ENCODE data around the gene MN1. TPM values are rescaled to one million over a fixed set of nuclear protein-coding genes. Genes with fewer than 3 reads are reported as not detected.

Gene MN1
- total and polyA plus RNA-seq, 2 of the 4 experiments (the other 2 are of a cell fraction) = 0.36 to 1.3 TPM

GRCh38 chr22:27754888-27755480, 46.6 kb downstream of the MN1 start:
- Histone ChIP-seq H3K9ac (ENCODE audit: low read depth, low read length) (no peak overlapping the region), H3K27me3 (ENCODE audit: control insufficient read depth, insufficient read depth, low read length) (no peaks in the 10 kb centered on the region), H3K56ac (ENCODE audit: extremely low read depth, insufficient read depth, low read length) (no peak overlapping the region), H2AK5ac (ENCODE audit: low read depth, low read length) (no peak overlapping the region), H3K4me1 (ENCODE audit: control insufficient read depth, insufficient read depth, low read length) (peaks cover 7% of the 10 kb centered on the region; the same call in 1 of the 2 replicates), H2BK120ac (ENCODE audit: low read depth, low read length) (no peak overlapping the region), H3K27ac (ENCODE audit: insufficient read depth, low read length) (no peak overlapping the region), H4K91ac (ENCODE audit: insufficient read depth, low read depth, low read length) (no peak overlapping the region), H3K23ac (ENCODE audit: low read depth, low read length) (no peak overlapping the region), H4K20me1 (ENCODE audit: insufficient read depth, low read length) (peaks cover 5% of the 10 kb centered on the region; the same call in 1 of the 2 replicates), H3K4ac (ENCODE audit: low read depth, low read length) (no peak overlapping the region), H2BK15ac (ENCODE audit: low read depth, low read length) (no peak overlapping the region), H4K8ac (ENCODE audit: low read depth in 2 of 2, low read length in 2 of 2) (no peak overlapping the region), H3K9me3 (ENCODE audit: control insufficient read depth, insufficient read depth, low read length) (no peaks in the 10 kb centered on the region), H2BK20ac (ENCODE audit: low read depth, low read length) (no peak overlapping the region), H2AFZ (replicated peaks; ENCODE audit: low read length, poor library complexity) (no peak overlapping the region), H3K79me1 (ENCODE audit: low read depth in 1 of 2, low read length in 2 of 2) (no peaks in the 10 kb centered on the region), H3K9me1 (ENCODE audit: insufficient read depth, low read length) (peaks cover 3% of the 10 kb centered on the region; the same call in 1 of the 2 replicates), H3K18ac (ENCODE audit: low read depth, low read length) (no peak overlapping the region), H4K5ac (ENCODE audit: low read depth, low read length) (no peak overlapping the region), H2BK5ac (ENCODE audit: low read depth, low read length, poor library complexity, severe bottlenecking) (no peak overlapping the region), H2AK9ac (replicated peaks; ENCODE audit: low read depth, low read length, poor library complexity) (no peak overlapping the region), H3K36me3 (ENCODE audit: control insufficient read depth, insufficient read depth, low read length) (peaks cover 4% of the 10 kb centered on the region; the same call in 1 of the 2 replicates), H3K4me2 (ENCODE audit: low read depth, low read length) (no peak overlapping the region), H3K4me3 (ENCODE audit: insufficient read depth, low read depth, low read length) (no peak overlapping the region), H3K14ac (replicated peaks; ENCODE audit: low read depth, low read length) (no peak overlapping the region)
- BruUV-seq (replicated peaks) = no TSS peak
- in situ Hi-C loops (cut with MboI; ENCODE audit: low sequenced_read_pairs) (no loop called here), intact Hi-C loops (cut with micrococcal nuclease) (no loop called here), dilution Hi-C loops (cut with HindIII; ENCODE audit: low sequenced_read_pairs, unreplicated experiment) (no loop called here)
- TF ChIP-seq BHLHE40 (IDR thresholded peaks at IDR 0.05; ENCODE audit: low read depth, low read length) = no peak
- TF ChIP-seq SMC3 (IDR thresholded peaks at IDR 0.05; ENCODE audit: low read depth, low read length) = no peak
- no peak for TF ChIP-seq RCOR1 (IDR thresholded peaks at IDR 0.05; ENCODE audit: insufficient replicate concordance, low read length)
- TF ChIP-seq USF2 (IDR thresholded peaks at IDR 0.05; ENCODE audit: low read depth, low read length) = no peak
- no peak for TF ChIP-seq CEBPB (IDR thresholded peaks at IDR 0.05; ENCODE audit: low read depth, low read length)
- no peak for TF ChIP-seq MAZ (IDR thresholded peaks at IDR 0.05; ENCODE audit: borderline replicate concordance, low read depth, low read length)
- no peak for TF ChIP-seq MXI1 (IDR thresholded peaks at IDR 0.05; ENCODE audit: borderline replicate concordance, low read depth, low read length)
- no peak for TF ChIP-seq CTCF (conservative IDR thresholded peaks at IDR 0.05; ENCODE audit: low read depth, low read length)
- no peak for TF ChIP-seq CHD1 (IDR thresholded peaks at IDR 0.05; ENCODE audit: low read depth, low read length)
- ATAC-seq (ENCODE audit: low read depth) (no peak), DNase-seq (no peak)
- ChIA-PET CTCF (no interaction called here), POLR2A (ENCODE audit: unreplicated experiment) (no interaction called here)
- WGBS, 2 experiments (ENCODE audit: extremely low coverage in 2 of 2, insufficient read length in 1 of 2) = 82% methylated on average over 3 of the region's 8 CpGs; no CpG with 5 or more reads in 1 of the 2 experiments
